K562 (cell line): ENCODE measurements around the gene HSPA1B. TPM values are rescaled to one million over a fixed set of nuclear protein-coding genes. Genes with fewer than 3 reads are reported as not detected.
A peak's percentile ranks its signal among the peaks of the same experiment; 100 is the strongest.

ENCODE experiments used
- ATF3 ChIP-seq, 2 experiments: fragments of 450-650 bp in 1 of 2; sonication (generic) in 1 of 2; formaldehyde crosslinking in 1 of 2; IDR thresholded peaks in 1 of 2; conservative IDR thresholded peaks in 1 of 2; 2 replicates each; pipeline versions ENCODE4 v1.6.1 to v1.8.1; 2016 to 2023; ENCODE audit warnings: mild to moderate bottlenecking in 2 of 2, moderate library complexity in 2 of 2, inconsistent platforms in 1 of 2, missing genetic modification reagents in 1 of 2
- BRCA1 ChIP-seq, 2 experiments: fragments of 450-650 bp in 1 of 2; sonication (generic) in 1 of 2; formaldehyde crosslinking in 1 of 2; IDR thresholded peaks; 2 replicates each; pipeline versions ENCODE4 v1.5.0 to v1.6.1; 2017 to 2020; ENCODE audit warnings: mild to moderate bottlenecking in 1 of 2, missing genetic modification reagents in 1 of 2
- CAMTA2 ChIP-seq: fragments of 250-450 bp; sonication (Bioruptor Pico); conservative IDR thresholded peaks from 2 replicates; pipeline ENCODE4 v1.5.1; 2022
- CHD2 ChIP-seq: IDR thresholded peaks from 2 replicates; pipeline ENCODE4 v1.6.1; 2011; ENCODE audit warnings: low read depth, low read length
- CTBP1 ChIP-seq: fragments of 450-650 bp; IDR thresholded peaks from 2 replicates; pipeline ENCODE4 v1.6.1; 2016; ENCODE audit warnings: borderline replicate concordance
- NR0B1 ChIP-seq: fragments of 450-650 bp; IDR thresholded peaks from one replicate; pipeline ENCODE4 v1.6.1; 2018; ENCODE audit warnings: mild to moderate bottlenecking, moderate library complexity; ENCODE audit not compliant: partially characterized antibody
- SETDB1 ChIP-seq: IDR thresholded peaks from one replicate; pipeline ENCODE4 v1.6.1; 2012; ENCODE audit warnings: low read length, control low read depth, inconsistent platforms
- ZBTB7A ChIP-seq: IDR thresholded peaks from 2 replicates; pipeline ENCODE4 v1.6.1; 2011; ENCODE audit warnings: low read depth, mild to moderate bottlenecking, low read length, moderate library complexity, borderline replicate concordance; ENCODE audit not compliant: control insufficient read depth
- ZMIZ1 ChIP-seq, 2 experiments: fragments of 150-350 bp in 1 of 2; IDR thresholded peaks; 2 replicates each; pipeline ENCODE4 v1.6.1; 2012 to 2016; ENCODE audit warnings: low read depth in 2 of 2, low read length in 2 of 2, mild to moderate bottlenecking in 1 of 2, moderate library complexity in 1 of 2
- ZNF740 ChIP-seq, 3 experiments: fragments of 200-800 bp in 1 of 3; sonication (Bioruptor generic) in 1 of 3; sonication (generic) in 1 of 3; formaldehyde crosslinking in 1 of 3; IDR thresholded peaks; 2 replicates each; pipeline versions ENCODE4 v1.6.1 to v1.8.0; 2016 to 2022; ENCODE audit warnings: mild to moderate bottlenecking in 2 of 3, missing compliant biosample characterization in 2 of 3, missing genetic modification characterization in 2 of 3, missing genetic modification reagents in 1 of 3
- polyA plus RNA-seq, 8 experiments: library from polyadenylated mRNA; depleted of rRNA in 4 of 8; stranded (reverse) in 5 of 8; unstranded in 3 of 8; fragments of >200 nt; fragmentation: Nextera tagmentation in 2 of 8; fragmentation: Illumina TruSeq in 1 of 8; extraction: Ambion mirVana in 2 of 8; extraction: Trizol in 1 of 8; gene quantifications; 2 replicates each; pipeline versions ENCODE4 v1.2.1 to v1.2.3, GENCODE V29; 2011 to 2014; ENCODE audit warnings: inconsistent platforms in 1 of 8, missing spikeins in 1 of 8
- total RNA-seq, 7 experiments: library from RNA; depleted of rRNA in 6 of 7; stranded (reverse); fragments of >200 nt in 6 of 7; fragmentation: Illumina TruSeq in 2 of 7; extraction: Trizol in 2 of 7; gene quantifications; 2 replicates each; pipeline versions ENCODE4 v1.2.1 to v1.2.3, GENCODE V29; 2011 to 2021; ENCODE audit warnings: low replicate concordance in 1 of 7

HSPA1B gene
- total and polyA plus RNA-seq, 9 of the 15 experiments (the other 6 are each of a cell fraction or from before 2014, with no cell fraction given), result 0.27 to 227 (median 51.2) TPM

- TF ChIP-seq ATF3 (IDR thresholded peaks at IDR 0.05) (no peak), ATF3 (CRISPR knock-in tag; conservative IDR thresholded peaks at IDR 0.05) (no peak; the same call in 1 of the 2 replicates), CAMTA2 (CRISPR knock-in tag) (no peak), CTBP1 (no peak), ZNF740 (CRISPR knock-in tag; IDR thresholded peaks at IDR 0.05) (no peak), ZNF740 (tag; IDR thresholded peaks at IDR 0.05) (no peak), CHD2 (no peak), NR0B1 (no peak), SETDB1 (no peak), ZBTB7A (peak; percentile 95; the same call in 1 of the 2 replicates), BRCA1 (IDR thresholded peaks at IDR 0.05) (no peak), BRCA1 (CRISPR knock-in tag; IDR thresholded peaks at IDR 0.05) (no peak), ZMIZ1 (IDR thresholded peaks at IDR 0.05; ENCODE audit: low read depth in 2 of 2, low read length in 2 of 2) (peak in 1 of 2 experiments; percentile 50; a peak in 2 of 4 replicates)
These were observed 699 bp upstream of the HSPA1B start (continued) for GRCh38 chr6:31826793-31827285.
